PFSK-1 (cell line): ENCODE data around the gene PPCDC.
A peak's percentile ranks its signal among the peaks of the same experiment; 100 is the strongest.

Experiments
- FOXP2 ChIP-seq: optimal IDR thresholded peaks from 2 replicates; pipeline ENCODE3; 2011; ENCODE audit warnings: borderline replicate concordance, control low read depth, inconsistent platforms; ENCODE audit not compliant: insufficient read depth; ENCODE audit errors: extremely low read length, extremely low read depth
- POLR2AphosphoS5 ChIP-seq: IDR thresholded peaks from 2 replicates; pipeline ENCODE4 v1.6.1; 2012; ENCODE audit warnings: low read depth, mild to moderate bottlenecking, control low read depth, low read length, moderate library complexity
- REST ChIP-seq, 2 experiments: IDR thresholded peaks; 2 replicates each; pipeline versions ENCODE4 v1.6.1 to v1.8.0; 2011 to 2012; ENCODE audit warnings: low read depth in 2 of 2, low read length in 2 of 2, control low read depth in 1 of 2, inconsistent platforms in 1 of 2, mild to moderate bottlenecking in 1 of 2, moderate library complexity in 1 of 2; ENCODE audit not compliant: insufficient read depth in 1 of 2
- SIN3A ChIP-seq: IDR thresholded peaks from 2 replicates; pipeline ENCODE4 v1.6.1; 2012; ENCODE audit warnings: mild to moderate bottlenecking, low read length, moderate library complexity, borderline replicate concordance; ENCODE audit not compliant: insufficient read depth
- TAF1 ChIP-seq: IDR thresholded peaks from 2 replicates; pipeline ENCODE4 v1.6.1; 2012; ENCODE audit warnings: low read length, control low read depth, borderline replicate concordance; ENCODE audit not compliant: insufficient read depth

Gene PPCDC

GRCh38 chr15:74992619-74993018 is 30.8 kb upstream of the PPCDC start:
- TF ChIP-seq SIN3A, result no peak
- TF ChIP-seq POLR2AphosphoS5, result no peak
- TF ChIP-seq FOXP2, result no peak
- TF ChIP-seq TAF1, result no peak
- no peak for TF ChIP-seq REST (IDR thresholded peaks at IDR 0.05; ENCODE audit: insufficient read depth in 1 of 2, low read depth in 2 of 2, low read length in 2 of 2)

DNA sequence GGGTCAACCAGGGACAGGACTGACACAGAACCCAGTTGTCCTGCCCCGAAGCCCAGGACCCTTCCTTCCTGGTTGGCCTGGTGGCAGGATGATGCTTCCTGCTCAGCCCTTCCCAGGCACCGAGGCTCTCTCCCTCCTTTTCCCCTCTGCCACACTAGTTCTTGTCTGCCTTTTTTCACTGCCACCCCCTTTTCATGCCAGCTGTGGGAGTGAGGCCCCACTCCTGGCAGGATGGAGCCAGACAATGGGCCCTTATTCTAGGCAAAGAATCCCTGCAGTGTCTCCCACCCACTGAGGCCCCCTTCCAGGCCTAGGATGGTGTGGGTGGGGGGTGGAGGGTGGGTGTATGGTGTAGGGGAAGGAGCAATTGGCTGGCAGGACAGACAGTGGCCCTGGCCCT is 29.2 kb upstream of the PPCDC start:
- no peak for TF ChIP-seq FOXP2
- TF ChIP-seq TAF1, result no peak
- TF ChIP-seq SIN3A, result no peak
- no peak for TF ChIP-seq POLR2AphosphoS5
- no peak for TF ChIP-seq REST (IDR thresholded peaks at IDR 0.05; ENCODE audit: insufficient read depth in 1 of 2, low read depth in 2 of 2, low read length in 2 of 2)

DNA sequence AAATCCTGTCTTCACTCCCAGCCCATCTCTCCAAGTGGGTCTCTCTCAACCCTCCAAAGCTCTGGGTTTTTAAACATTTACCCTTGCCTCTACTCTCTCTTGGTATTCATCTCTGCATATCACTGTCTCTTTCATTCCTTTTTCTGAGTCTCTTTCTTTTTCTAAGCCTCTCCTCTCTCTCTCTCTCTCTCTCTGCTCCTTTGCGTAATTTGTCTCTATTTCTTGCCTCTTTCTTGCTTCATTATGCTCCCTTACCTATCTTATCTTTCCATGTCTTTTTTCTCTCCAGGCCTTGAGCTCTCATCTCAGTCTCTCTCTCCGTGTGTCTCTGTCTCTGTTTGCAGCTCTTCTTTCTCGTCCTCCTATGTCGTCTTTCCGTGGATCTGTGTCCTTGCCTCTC is 28.7 kb upstream of the PPCDC start:
- no peak; a peak in 1 of 4 replicates for TF ChIP-seq REST (IDR thresholded peaks at IDR 0.05; ENCODE audit: insufficient read depth in 1 of 2, low read depth in 2 of 2, low read length in 2 of 2)
- TF ChIP-seq POLR2AphosphoS5, result no peak

- TF ChIP-seq FOXP2 (no peak), TAF1 (0 out of 2 replicates have a peak, but pooled peaks have one; percentile 22), SIN3A (peak; percentile 99), REST (IDR thresholded peaks at IDR 0.05; ENCODE audit: insufficient read depth in 1 of 2, low read depth in 2 of 2, low read length in 2 of 2) (peak; percentile 95 to 97), POLR2AphosphoS5 (no peak)
Measured at GRCh38 chr15:74995182-74995778, 28.1 kb upstream of the PPCDC start, which contains the start of gene SCAMP5. Gene SCAMP5, plus strand, starts transcription at chr15:74995563. Its CDS starts 16,277 bp downstream, at chr15:75011840.
